Measurements from ENCODE around the gene PIK3CB.
A peak's percentile ranks its signal among the peaks of the same experiment; 100 is the strongest.

Gene PIK3CB

DNA sequence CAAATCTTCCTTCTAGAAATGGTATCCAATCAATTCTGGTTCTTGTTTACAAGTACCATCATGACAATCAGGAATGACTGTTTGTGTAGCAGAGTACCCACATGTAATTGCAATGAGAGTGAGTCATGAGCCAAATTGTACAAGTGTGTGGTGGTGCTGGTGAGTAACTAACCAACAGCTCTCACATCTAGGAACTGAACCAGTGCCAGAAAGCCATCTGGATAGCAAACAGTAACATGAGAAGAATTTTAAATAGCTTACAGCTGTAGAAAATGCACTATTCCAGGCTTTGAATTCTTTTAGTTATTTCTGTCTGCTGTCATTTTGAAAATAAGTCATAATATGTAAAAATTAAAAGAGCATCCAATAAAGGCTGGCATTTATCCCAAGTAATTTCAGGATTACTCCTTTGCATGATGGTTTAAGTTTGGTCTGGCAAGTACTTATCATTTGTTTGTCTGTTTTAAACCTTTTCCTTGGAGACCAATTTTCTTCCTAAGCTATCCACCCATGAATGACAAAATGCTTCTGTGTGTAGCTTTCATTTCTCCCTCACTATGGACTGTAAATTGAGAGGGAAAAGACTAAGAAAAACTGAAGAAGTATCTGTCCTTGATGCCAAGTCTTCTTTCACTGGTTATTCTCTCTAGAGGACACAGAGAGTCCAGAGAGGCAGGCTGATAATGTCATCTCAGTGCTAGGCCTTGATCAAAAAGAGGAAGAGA is 60.0 kb downstream of the PIK3CB start:
- DNase-seq, result peak; percentile 29 to 51
- TF ChIP-seq POLR2A (IDR thresholded peaks at IDR 0.05; ENCODE audit: low read length), result no peak
- TF ChIP-seq GATA1 (IDR thresholded peaks at IDR 0.05; ENCODE audit: low read depth, low read length), result no peak

DNA sequence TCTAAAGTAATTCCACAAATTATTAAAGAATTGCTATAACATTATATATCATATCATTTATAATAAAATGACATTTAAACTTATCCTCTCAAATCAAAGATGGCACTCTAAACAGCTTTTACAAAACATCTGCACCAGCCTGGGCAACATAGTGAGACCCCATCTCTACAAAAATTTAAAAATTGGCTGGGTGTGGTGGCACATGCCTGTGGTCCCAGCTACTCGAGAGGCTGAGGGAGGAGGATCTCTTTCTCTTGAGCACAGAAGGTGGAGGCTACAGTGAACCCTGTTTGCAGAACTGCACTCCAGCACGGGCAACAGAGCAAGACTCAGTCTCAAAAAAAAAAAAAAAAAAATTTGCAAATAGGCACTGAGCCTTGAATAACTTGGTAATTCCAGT is 63.1 kb downstream of the PIK3CB start:
- DNase-seq, result no peak
- TF ChIP-seq GATA1 (IDR thresholded peaks at IDR 0.05; ENCODE audit: low read depth, low read length) (no peak), POLR2A (IDR thresholded peaks at IDR 0.05; ENCODE audit: low read length) (no peak)

DNA sequence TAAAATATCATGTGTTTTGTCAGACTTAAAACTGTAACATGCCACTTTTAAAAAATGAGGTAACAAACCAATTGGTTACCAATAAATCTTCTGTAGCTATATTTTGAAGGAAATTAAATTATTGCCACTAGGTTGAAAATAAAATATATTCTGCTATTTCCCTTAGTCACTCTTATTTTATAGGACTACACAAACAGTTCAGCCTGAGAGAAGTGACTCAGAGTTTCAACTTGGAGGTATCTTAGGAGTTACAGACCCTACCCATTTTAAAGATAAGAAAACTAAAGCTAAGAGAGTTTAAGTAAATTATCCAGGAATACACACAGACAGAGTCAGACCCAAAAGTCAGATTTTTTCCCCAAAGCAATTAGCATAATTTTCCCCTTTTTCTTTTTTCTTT is 65.1 kb downstream of the PIK3CB start:
- DNase-seq, result no peak
- no peak for TF ChIP-seq POLR2A (IDR thresholded peaks at IDR 0.05; ENCODE audit: low read length)
- no peak for TF ChIP-seq GATA1 (IDR thresholded peaks at IDR 0.05; ENCODE audit: low read depth, low read length)

DNA sequence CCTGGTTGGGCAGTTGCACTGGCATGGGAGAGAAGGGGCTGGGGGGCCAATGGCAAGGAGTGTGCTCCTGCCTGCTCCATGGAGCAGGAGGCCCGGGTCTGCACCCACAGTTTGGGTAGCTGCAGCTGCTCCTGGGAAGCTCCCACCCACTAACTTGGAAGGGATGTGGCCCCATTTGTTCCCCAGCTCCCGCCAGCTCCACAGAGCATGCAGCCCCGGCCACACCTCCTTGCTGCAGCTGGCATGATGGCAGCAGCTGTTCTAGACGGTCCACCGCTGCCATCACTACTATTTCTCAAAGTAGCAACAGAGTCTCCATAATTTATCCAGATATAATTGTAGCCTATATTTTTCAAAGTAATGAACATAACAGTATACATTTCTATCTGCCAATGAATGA is 65.8 kb downstream of the PIK3CB start:
- TF ChIP-seq GATA1 (IDR thresholded peaks at IDR 0.05; ENCODE audit: low read depth, low read length) (no peak), POLR2A (IDR thresholded peaks at IDR 0.05; ENCODE audit: low read length) (no peak)

DNA sequence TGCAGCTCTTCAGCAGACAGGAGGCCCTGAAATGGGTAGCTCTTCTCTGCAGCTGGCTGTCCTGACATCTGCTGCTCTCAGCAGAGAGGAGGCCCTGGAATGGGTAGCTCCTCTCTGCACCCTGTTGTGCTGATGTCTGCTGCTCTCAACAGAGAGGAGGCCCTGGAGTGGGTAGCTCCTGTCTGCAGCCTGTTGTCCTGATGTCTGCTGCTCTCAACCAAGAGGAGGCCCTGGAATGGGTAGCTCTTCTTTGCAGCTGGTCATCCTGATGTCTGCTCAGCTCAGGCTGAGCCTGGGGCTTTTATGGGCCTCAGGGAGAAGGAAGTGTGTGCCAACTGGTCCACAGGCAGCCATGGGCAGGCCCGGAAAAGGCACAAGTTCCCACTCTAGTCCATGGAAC is 66.6 kb downstream of the PIK3CB start:
- TF ChIP-seq POLR2A (IDR thresholded peaks at IDR 0.05; ENCODE audit: low read length) (no peak), GATA1 (IDR thresholded peaks at IDR 0.05; ENCODE audit: low read depth, low read length) (no peak)
- DNase-seq, result peak; percentile 48 to 79

More for the DNA sequence above, 65.8 kb downstream of the PIK3CB start:
- DNase-seq, result no peak

DNA sequence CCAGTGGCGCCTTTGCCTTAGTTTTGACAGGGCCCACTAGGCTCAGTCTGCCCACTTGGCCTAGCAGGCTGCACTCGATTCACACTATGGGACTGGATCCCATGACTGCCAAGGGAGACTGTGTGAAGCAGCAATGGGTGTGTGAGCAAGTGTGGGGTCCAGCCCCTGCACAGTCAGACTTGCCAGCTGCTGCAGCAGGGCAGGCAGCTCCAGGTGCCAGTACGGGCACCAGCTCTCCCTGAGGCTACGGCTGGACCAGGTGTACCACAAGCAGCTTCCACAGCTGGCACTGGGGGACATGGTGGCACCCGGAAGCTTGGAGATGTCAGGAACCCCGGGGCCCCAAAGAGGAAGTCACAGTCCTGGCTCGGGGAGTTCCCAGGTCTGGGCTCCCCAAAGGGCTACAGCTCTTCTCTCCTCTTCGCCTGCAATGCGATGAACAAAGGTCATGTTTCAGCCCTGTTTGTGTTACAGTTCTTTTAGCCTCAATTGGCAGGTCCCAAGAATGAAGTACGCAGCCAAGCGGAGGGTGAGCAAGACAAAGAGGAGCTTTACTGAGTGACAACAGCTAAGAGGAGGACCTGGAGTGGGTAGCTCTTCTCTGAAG is 67.1 kb downstream of the PIK3CB start:
- no peak for DNase-seq
- TF ChIP-seq POLR2A (IDR thresholded peaks at IDR 0.05; ENCODE audit: low read length), result no peak
- no peak for TF ChIP-seq GATA1 (IDR thresholded peaks at IDR 0.05; ENCODE audit: low read depth, low read length)

DNA sequence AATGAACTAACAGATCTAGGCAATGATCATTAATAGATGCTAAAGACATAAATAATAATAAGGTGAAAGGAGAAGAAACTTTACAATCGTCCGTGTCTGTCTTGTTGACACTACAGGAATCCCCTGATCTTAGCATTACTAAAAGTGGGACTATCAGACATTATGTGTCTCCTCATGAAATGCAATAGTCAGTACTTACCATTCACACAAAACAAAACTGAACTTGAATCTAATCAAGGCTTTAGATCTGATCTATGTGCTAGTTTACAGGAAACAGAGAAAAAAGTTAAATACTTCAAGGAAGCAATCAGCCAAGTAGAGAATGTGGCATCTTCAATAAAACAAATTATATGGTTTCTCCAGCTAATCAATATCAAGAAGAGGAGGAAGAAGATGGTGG is 73.7 kb downstream of the PIK3CB start:
- no peak for DNase-seq
- TF ChIP-seq POLR2A (IDR thresholded peaks at IDR 0.05; ENCODE audit: low read length) (no peak), GATA1 (IDR thresholded peaks at IDR 0.05; ENCODE audit: low read depth, low read length) (no peak)

DNA sequence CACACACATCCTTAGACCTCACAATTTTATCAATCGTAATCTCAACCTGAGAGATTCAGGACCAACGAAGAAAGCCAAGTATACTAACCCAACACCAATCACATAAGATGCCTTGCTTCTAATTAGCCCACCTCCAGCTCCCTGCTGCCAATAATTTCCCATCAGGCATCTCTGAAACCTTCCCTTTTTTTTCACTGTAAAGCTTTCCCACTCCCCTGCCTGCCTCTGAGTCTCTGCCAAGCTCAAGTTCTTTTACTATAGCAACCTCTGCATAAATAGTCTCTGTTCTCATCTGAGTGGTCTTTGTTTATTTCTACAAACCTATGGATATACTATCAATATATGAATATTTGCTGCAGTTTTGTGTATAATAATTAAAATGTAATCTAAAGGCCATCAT is 86.5 kb downstream of the PIK3CB start:
- DNase-seq, result no peak
- TF ChIP-seq GATA1 (IDR thresholded peaks at IDR 0.05; ENCODE audit: low read depth, low read length), result no peak
- TF ChIP-seq POLR2A (IDR thresholded peaks at IDR 0.05; ENCODE audit: low read length), result no peak

DNA sequence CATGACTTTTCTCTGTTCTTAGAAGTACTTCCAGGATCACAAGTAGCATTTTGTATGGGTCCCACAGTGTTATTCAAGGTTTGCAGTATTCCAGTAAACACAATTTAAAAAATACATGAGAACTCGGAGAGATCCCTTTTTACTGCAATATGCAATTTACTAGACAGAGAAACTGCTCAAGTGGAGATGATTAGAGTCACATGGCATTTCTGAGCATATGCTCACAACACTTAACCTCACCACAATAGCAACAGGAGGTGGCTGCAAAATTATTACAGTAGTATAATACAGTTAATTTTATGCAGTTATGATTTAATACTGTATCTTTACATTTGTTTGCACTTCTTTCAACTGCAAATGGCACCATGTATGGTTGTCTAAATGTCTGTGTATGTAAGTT is 87.5 kb downstream of the PIK3CB start:
- no peak for TF ChIP-seq GATA1 (IDR thresholded peaks at IDR 0.05; ENCODE audit: low read depth, low read length)
- no peak for TF ChIP-seq POLR2A (IDR thresholded peaks at IDR 0.05; ENCODE audit: low read length)
- no peak for DNase-seq

DNA sequence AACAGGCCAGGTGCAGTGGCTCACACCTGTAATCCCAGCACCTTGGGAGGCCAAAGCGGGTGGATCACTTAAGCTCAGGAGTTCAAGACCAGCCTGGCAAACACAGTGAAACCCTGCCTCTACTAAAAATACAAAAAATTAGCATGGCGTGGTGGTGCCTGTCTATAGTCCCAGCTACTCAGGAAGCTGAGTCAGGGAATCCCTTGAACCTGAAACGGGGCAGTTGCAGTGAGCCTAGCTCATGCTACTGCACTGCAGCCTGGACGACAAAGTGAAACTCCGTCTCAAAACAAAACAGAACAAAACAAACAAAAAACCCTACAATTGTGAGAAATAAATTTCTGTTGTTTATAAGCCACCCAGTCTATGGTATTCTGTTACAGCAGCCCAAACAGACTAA is 94.7 kb downstream of the PIK3CB start:
- no peak for DNase-seq
- TF ChIP-seq POLR2A (IDR thresholded peaks at IDR 0.05; ENCODE audit: low read length), result no peak
- TF ChIP-seq GATA1 (IDR thresholded peaks at IDR 0.05; ENCODE audit: low read depth, low read length), result no peak

DNA sequence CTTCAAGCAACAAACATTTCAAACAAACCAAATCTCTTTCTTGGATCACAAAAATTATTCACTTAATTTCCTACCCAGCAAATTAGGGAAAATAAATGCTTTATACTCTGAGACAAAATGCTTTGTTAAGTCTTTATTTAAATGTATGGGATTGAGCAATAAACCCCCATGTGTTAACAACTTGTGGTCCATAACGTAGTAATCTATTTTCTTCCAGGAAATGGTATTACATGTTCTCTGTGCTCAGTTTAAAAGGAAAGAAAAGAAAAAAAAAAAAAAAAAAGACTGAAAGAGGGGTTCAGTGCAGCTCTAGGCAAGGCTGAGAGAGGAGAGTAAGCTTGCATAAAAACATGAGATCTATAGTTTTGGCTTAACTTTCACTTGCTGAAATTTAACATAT is 102.3 kb downstream of the PIK3CB start:
- DNase-seq, result no peak
- TF ChIP-seq POLR2A (IDR thresholded peaks at IDR 0.05; ENCODE audit: low read length), result no peak

DNA sequence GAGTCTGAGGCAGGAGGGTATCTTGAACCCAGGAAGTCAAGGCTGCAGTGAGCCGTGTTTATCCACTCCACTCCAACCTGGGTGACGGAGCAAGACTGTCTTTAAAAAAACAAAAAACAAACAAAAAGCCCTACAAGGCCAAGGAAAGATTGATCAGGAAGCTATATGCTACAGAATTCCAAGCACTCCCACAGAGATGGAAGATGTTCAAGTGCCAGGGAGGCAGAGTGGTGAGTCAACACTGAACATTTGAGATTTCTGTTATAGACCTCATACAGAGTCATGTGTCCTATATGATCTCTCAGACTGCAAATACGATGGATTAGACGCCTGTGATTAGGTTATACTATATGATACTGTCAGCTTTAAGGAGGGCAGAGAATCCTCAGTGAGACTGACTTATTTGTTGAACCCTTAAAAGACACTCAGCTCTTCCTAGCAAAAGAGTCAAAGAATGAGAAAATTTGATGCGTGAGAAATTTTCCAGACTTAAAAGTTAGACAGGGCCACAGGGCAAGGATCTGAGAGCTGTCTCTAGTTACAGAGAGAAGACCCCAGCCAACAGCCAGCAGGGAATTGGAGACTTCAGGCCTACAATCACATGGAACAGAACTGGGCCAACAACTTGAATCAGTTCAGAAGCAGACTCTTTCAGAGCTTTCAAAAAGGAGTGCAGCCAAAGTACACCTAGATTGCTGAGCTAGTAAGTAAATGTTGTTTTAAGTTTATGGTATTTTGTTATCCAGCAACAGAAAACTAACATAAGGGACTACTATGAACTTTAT is 107.6 kb downstream of the PIK3CB start:
- DNase-seq, result peak; percentile 8 to 35
- TF ChIP-seq GATA1 (IDR thresholded peaks at IDR 0.05; ENCODE audit: low read depth, low read length) (no peak), POLR2A (IDR thresholded peaks at IDR 0.05; ENCODE audit: low read length) (no peak)

DNA sequence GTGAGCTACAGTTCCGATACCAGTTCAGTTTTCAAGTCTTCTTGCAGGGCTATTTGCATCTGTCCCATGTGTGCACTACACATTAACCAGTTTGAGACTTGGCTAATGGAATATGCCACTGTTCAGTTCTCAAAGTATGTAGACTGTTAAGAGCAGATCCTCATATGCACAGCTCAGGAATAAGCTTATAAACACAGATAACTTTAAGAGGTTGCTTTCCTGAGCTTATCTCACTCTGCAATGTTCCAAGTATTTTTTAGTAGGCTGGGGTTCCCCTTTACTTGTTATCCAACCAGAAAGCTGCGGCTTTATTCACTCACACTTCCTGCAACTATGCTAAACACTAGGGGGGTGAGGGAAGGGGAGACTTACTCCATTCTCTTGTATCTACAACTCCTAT is 108.7 kb downstream of the PIK3CB start:
- peak; percentile 42 to 64 for DNase-seq

DNA sequence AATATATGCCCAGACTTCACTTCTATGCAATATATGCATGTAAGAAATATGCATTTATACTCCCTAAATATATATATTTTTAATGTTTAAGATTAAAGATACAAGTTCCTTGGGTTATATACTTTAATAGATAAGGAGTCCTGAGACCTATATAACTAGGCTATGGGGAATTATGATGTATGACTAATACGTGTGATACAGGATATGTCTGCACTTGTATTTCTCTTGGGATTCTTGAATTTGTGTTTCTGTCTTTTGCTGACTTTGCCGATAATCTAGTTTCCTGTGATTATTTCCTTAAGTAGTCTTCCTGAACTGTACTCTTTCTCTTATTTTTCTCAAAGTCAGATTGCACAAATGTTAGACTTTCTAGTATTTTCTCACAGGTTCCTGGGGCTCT is 109.6 kb downstream of the PIK3CB start:
- TF ChIP-seq GATA1 (IDR thresholded peaks at IDR 0.05; ENCODE audit: low read depth, low read length) (no peak), POLR2A (IDR thresholded peaks at IDR 0.05; ENCODE audit: low read length) (no peak)
- DNase-seq, result no peak

DNA sequence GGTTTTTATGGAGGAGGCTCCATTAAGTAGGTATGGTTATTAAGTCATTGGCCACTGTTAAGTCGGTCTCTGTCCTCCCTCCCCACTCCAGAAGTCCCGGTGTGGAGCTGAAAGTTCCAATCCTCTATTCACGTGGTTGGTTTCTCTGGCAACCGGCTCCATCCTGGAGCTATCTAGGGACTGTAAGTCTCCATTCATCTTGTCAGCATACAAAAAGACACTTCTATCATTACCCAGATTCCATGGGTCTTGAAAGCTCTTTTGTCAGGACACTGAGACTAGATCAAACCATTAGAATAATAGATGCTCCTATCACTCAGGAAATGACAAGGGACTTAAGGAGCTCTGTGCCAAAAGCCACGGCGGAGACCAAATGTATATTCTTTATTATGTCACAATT is 110.3 kb downstream of the PIK3CB start:
- no peak for DNase-seq
- TF ChIP-seq POLR2A (IDR thresholded peaks at IDR 0.05; ENCODE audit: low read length) (no peak), GATA1 (IDR thresholded peaks at IDR 0.05; ENCODE audit: low read depth, low read length) (no peak)
